GM19395 (cell line): ENCODE data around the gene EEFSEC.

ENCODE experiments used
- ATAC-seq: cut with Tn5 transposase; IDR thresholded peaks from one replicate; pipeline ENCODE4 v1.9.1; 2021; ENCODE audit warnings: mild to moderate bottlenecking, moderate library complexity; ENCODE audit not compliant: unreplicated experiment

The EEFSEC gene

GRCh38 chr3:128432971-128433836 is 279.9 kb downstream of the EEFSEC start:
- ATAC-seq: no peak

- no peak for ATAC-seq
Observed at GRCh38 chr3:128433837-128434165, 280.5 kb downstream of the EEFSEC start.

DNA sequence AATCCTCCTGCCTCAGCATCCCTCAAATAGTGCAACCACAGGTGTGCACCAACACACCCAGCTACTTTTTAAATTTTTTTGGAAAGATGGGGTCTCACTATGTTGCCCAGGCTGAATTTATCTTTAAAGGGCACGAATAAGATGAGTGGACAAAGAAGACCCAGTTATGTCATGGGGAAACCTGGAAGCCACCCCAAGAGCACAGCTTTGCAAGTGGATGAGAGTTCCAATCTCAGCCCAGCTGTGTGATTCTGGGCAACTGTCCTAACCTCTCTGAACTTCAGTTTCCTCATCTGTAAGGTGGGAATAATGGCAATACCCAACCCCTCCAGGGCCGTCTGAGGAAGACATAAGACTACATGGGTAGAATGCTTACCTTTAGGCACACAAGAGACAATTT is 281.2 kb downstream of the EEFSEC start:
- no peak for ATAC-seq

DNA sequence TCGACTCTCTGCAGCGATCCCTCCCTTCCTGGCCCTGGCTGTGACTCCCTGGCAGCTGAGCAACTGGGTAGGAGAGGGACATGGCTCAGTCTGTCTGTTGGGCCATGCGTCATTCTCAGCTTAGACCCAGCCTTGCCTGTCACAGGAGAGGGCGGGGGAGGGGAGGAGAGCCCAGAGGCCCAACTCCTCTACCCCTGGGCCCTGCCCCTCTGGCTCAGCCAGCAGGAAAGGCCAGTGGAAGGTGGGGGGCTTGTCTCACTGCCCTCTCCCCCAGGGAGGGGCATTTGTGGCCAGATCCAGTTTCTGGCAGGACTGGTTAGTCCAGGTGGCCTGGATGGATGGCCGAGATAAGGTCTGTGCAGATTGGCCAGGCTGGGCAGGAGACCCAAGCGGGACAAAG is 281.8 kb downstream of the EEFSEC start:
- ATAC-seq: no peak

GRCh38 chr3:128435561-128435960 is 282.3 kb downstream of the EEFSEC start:
- no peak for ATAC-seq

GRCh38 chr3:128436214-128436613 is 282.9 kb downstream of the EEFSEC start:
- no peak for ATAC-seq

DNA sequence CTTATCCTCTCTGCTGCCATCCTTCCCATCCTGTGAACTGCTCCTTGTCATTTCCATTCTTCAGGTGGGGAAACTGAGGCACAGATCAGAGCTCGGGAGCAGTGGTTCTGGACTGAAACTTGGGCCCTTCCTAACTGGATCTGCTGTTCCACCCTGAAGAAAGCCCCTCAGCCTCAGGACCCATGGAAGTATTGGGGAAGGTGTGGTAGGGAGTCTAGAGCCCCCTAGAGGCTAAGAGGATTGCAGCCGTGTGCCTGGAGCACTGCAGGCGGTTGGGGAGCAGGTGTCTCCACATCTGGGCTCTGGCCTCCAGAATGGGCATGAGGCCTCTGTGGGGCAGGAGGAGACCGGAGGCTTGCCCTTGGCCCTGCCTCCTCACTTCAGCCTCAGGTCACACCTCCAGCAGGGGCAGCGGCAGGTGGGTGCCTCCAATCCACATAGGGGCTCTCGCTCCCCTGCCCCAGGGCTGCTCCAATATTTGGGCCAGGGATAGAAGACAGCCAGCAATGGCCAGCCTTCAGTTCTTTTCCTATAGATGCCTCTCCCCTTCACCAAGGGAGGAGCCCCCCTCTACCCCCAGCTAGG is 285.3 kb downstream of the EEFSEC start:
- ATAC-seq: no peak

GRCh38 chr3:128439226-128439625 is 285.9 kb downstream of the EEFSEC start:
- no peak for ATAC-seq

DNA sequence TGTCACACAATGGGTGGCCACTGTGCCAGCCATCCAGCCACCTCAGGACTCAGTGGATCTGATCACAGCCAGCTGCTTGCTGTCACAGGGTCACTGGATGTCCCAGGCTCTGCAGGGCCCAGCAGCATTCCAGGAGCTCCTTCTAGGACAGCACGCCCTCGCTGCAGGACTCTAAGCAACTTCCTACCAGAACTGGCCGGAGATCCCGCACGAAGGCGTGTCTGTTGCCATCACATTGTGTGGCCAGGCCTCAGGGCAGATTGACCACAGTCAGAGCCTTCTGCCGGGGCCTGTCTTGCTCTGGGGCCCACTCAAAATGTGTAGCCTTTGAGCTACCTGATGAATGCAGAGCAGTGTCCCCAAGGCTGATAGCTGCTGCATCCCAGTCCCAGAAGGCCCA is 288.8 kb downstream of the EEFSEC start:
- ATAC-seq: no peak

- ATAC-seq: no peak
Observed at GRCh38 chr3:128442949-128443348, 289.7 kb downstream of the EEFSEC start.

- no peak for ATAC-seq
Observed at GRCh38 chr3:128443771-128444170, 290.5 kb downstream of the EEFSEC start.

- no peak for ATAC-seq
Observed at GRCh38 chr3:128445357-128445756, 292.1 kb downstream of the EEFSEC start.

DNA sequence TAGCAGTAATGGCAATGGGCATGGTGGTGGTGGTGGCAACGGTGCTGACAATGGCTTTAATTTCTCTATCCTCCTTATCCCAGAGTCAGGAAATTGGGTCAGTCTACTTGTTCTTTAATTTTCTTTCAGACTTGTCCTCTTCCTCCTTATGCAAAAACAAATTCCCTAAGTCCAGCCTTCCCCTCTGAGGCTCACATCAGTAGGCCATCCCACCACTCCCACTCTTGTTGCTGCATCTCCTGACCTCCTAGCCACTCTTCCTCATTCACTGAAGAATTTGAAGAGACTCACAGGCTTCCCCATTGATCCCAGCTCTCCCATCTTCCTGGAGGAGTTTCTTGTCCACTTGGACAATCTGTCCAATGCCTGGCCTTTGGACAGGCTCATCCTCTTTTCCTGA is 293.5 kb downstream of the EEFSEC start:
- no peak for ATAC-seq

DNA sequence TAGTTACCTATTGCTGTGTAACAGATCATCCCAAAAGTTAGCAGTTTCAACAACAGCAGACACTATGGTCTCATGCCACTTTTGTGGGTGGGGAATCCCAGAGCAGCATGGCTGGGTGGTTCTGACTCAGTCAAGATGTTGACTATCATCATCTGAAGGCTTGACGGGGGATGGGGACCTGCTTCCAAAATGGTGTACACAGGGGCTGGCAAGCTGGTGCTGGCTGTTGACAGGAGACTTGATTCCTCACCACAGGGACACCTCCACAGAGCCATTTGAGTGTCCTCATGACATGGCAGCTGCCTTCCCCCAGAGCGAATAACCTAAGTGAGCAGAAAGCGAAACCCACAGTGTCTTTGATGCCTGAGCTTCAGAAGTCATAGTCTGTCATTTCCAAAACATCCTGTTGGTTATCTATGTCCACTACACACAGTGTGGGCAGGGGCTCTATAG is 294.3 kb downstream of the EEFSEC start:
- ATAC-seq: no peak

DNA sequence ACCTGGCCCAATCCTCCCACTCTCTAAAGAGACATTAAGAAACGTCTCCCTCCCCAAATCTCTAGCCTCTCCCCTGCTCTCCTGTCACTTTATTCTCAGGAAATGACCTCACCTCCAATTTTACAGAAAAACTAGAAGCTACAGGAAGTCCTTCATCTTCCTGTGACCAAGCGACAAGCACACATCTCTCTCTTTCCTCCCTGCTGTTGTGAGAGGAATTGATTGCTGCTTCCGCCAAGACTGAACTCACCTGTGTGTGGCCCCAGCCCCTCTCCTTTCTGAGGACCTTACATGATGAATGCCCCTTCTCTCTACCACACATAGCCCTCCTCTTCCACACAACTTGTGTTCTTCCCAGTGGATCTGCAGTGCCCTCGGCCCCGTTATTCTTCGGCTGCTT is 295.2 kb downstream of the EEFSEC start:
- ATAC-seq: no peak

DNA sequence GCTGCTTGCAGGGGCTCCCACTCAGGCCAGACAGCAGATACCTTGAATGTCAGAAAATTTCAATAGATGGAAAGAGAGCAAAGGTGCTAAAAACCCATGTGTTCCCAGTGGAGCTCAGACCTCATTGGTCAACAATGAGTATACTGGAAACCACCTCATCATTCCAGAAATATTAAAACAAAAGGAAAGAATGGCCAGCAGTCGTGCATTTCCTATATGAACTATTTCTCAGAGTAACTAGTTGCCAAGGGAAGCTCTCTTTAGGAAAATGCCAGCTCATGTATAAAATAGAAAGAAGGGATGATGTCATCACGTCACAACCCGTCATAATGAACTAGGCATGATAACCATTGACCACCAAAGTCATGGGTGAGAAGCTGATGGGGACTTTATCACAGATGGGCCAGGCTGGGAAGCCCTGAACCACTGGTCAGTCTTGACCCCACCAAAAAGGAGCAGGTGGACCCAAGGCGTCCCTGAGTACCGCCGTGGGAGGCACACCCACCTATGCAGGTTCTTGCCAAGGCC is 295.9 kb downstream of the EEFSEC start:
- no peak for ATAC-seq

DNA sequence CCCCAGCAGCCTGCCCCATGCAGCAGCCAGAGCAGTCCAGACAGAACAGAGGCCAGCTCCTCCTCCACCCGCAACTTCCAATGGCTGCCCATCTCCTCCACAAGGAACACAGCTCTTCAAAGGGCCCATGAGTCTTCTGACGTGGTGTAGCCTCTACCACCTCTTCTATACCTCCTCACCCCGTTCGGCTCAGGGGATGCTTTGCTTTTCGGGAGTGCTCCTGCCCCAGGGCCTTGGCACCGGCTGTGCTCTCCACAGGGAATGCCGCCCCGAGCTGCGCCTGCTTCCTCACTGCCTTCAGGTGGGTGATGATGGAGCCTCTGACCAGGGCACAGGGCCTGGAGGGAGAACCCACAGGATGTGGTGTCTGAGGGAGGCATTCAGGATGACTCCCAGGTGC is 298.8 kb downstream of the EEFSEC start:
- ATAC-seq: no peak

- no peak for ATAC-seq
Observed at GRCh38 chr3:128452678-128453275, 299.5 kb downstream of the EEFSEC start.

DNA sequence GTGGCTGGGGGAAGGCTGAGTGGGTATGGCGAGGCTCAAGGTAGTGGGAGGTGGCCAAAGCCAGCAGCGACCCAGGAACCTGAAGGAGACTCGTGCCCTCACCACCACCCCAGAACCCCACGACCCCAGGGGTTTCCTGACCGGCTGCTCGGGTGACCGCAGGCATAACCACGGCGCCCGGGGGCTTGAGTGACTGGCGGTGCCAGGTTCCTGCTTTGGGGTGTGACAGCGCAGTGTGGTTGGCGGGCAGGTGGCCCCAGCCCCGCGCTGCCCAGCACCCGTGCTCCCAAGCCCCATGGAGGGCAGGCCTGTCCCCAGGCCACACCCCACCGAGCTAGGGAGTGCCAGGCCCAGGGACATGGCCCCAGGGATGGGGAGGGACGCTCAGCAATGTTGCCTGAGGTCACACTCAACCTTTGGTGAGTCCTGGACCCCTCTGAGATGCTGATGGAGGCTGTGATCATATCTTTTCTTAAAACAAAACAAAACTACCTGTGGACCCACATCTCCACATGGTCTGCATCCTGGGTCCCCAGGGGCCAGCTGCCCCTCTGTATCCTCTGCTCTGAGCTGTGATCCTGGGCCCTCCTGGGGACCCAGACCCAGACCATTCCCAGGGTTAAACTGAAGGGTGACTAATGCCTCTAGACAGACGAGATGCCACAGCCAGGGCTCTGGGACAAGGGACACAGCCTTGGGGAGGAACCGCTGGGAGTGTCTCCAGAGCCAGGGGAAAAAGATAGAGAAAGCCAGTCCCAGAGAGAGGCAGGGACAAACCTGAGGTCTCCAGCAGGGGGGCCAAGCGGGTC is 300.4 kb downstream of the EEFSEC start:
- no peak for ATAC-seq

DNA sequence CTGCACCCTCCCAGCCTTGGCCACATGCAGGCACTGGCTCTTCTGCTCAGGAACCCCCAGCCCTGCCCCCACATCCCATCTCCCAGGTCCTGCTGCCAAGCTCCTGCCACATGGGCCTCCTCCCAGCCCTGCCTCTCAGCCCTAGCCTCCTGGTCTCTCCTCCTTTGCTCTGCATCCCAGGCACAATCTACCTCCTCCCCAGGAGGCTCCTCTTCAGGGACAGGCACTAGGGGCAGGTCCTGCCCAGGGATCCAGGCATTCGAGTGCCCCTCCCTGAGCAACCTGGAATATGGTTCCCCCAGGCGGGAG is 301.0 kb downstream of the EEFSEC start:
- ATAC-seq: no peak

DNA sequence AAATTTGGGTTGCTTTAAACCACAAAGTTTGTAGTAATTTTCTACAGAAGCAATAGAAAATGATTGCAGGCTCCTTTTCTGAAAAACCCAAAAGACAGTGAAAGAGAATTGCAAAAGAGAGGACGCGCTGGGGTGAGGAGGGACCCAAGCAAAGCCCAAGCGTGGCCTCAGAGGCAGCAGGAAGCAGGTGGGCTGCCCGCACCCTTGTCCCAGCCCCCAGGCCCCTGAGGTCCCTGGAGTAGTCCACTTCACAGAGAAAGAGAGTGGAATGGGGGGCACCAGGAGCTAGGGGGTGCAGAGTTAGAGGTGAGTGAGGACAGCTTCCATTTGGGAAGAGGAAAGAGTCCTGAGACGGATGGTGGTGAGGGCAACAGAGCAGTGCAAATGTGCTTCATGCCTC is 301.8 kb downstream of the EEFSEC start:
- ATAC-seq: no peak
